Sigmoid colon (tissue), 4 donors: ENCODE results near the gene NR3C2.

ENCODE experiments used
- EP300 ChIP-seq, 4 donors: sonication (generic); formaldehyde crosslinking; IDR thresholded peaks; one replicate each; pipeline ENCODE4 v1.6.1; 2017; ENCODE audit warnings: antibody characterized with exemption in 4 of 4
- POLR2A ChIP-seq, 2 donors: fragments of 450-650 bp; IDR thresholded peaks; one replicate each; pipeline ENCODE4 v1.6.1; 2016; ENCODE audit warnings: antibody characterized with exemption in 2 of 2, mild to moderate bottlenecking in 2 of 2, moderate library complexity in 2 of 2
- POLR2AphosphoS5 ChIP-seq, 4 donors: sonication (generic); formaldehyde crosslinking; IDR thresholded peaks; one replicate each; pipeline ENCODE4 v1.6.1; 2017; ENCODE audit warnings: antibody characterized with exemption in 4 of 4
- TF ChIP-seq, protein P1 (sequence below), 4 experiments: fragments of 450-650 bp in 3 of 4; fragments of 200-600 bp in 1 of 4; IDR thresholded peaks; one replicate each; pipeline ENCODE4 v1.5.1; 2016 to 2019; ENCODE audit warnings: antibody characterized with exemption in 4 of 4, mild to moderate bottlenecking in 3 of 4, moderate library complexity in 2 of 4

GRCh38 chr4:148344352-148344751 lies 97.9 kb downstream of the NR3C2 start:
- TF ChIP-seq, protein P1, sequence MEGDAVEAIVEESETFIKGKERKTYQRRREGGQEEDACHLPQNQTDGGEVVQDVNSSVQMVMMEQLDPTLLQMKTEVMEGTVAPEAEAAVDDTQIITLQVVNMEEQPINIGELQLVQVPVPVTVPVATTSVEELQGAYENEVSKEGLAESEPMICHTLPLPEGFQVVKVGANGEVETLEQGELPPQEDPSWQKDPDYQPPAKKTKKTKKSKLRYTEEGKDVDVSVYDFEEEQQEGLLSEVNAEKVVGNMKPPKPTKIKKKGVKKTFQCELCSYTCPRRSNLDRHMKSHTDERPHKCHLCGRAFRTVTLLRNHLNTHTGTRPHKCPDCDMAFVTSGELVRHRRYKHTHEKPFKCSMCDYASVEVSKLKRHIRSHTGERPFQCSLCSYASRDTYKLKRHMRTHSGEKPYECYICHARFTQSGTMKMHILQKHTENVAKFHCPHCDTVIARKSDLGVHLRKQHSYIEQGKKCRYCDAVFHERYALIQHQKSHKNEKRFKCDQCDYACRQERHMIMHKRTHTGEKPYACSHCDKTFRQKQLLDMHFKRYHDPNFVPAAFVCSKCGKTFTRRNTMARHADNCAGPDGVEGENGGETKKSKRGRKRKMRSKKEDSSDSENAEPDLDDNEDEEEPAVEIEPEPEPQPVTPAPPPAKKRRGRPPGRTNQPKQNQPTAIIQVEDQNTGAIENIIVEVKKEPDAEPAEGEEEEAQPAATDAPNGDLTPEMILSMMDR (IDR thresholded peaks at IDR 0.05): no peak
- TF ChIP-seq POLR2AphosphoS5 (IDR thresholded peaks at IDR 0.05): no peak
- TF ChIP-seq EP300 (IDR thresholded peaks at IDR 0.05): no peak
- no peak for TF ChIP-seq POLR2A (IDR thresholded peaks at IDR 0.05)
